ENCODE results near the gene GABRP. TPM values are rescaled to one million over a fixed set of nuclear protein-coding genes. Genes with fewer than 3 reads are reported as not detected.

The GABRP gene
- total RNA-seq, 4 donors from 2014 or later = 0.88 to 7.7 (median 1.2) TPM; not detected in 1

- Histone ChIP-seq H3K4me3 (no peak overlapping the region), H3K36me3 (no peaks in the 10 kb centered on the region), H3K27me3 (no peaks in the 10 kb centered on the region), H3K4me1 (no peaks in the 10 kb centered on the region), H3K27ac (no peak overlapping the region), H3K9me3 (no peaks in the 10 kb centered on the region)
- DNase-seq = no peak
- TF ChIP-seq CTCF (IDR thresholded peaks at IDR 0.05) (no peak), POLR2A (IDR thresholded peaks at IDR 0.05) (no peak)
- intact Hi-C loops (cut with DNase I; ENCODE audit: low total_unique reads) = no loop called here
Measured at GRCh38 chr5:170746961-170747340, 36.6 kb upstream of the GABRP start.

- H3K27me3 ChIP-seq = no peaks in the 10 kb centered on the region
- TF ChIP-seq POLR2A (IDR thresholded peaks at IDR 0.05) (no peak), CTCF (IDR thresholded peaks at IDR 0.05) (no peak)
- no peak overlapping the region for H3K27ac ChIP-seq
- no peaks in the 10 kb centered on the region for H3K4me1 ChIP-seq
- no peaks in the 10 kb centered on the region for H3K36me3 ChIP-seq
- no peak for DNase-seq
- intact Hi-C loops (cut with DNase I; ENCODE audit: low total_unique reads) = no loop called here
- H3K9me3 ChIP-seq = no peaks in the 10 kb centered on the region
- no peak overlapping the region for H3K4me3 ChIP-seq
Measured at GRCh38 chr5:170747357-170747756, 36.2 kb upstream of the GABRP start.

GRCh38 chr5:170747851-170748250, 35.7 kb upstream of the GABRP start:
- TF ChIP-seq POLR2A (IDR thresholded peaks at IDR 0.05) (no peak), CTCF (IDR thresholded peaks at IDR 0.05) (no peak)
- H3K27ac ChIP-seq = no peak overlapping the region
- no peak for DNase-seq
- no peaks in the 10 kb centered on the region for H3K36me3 ChIP-seq
- H3K4me1 ChIP-seq = no peaks in the 10 kb centered on the region
- H3K9me3 ChIP-seq = no peaks in the 10 kb centered on the region
- no peaks in the 10 kb centered on the region for H3K27me3 ChIP-seq
- intact Hi-C loops (cut with DNase I; ENCODE audit: low total_unique reads) = no loop called here
- H3K4me3 ChIP-seq = no peak overlapping the region

GRCh38 chr5:170748951-170749471, 34.5 kb upstream of the GABRP start:
- TF ChIP-seq POLR2A (IDR thresholded peaks at IDR 0.05) (no peak), CTCF (IDR thresholded peaks at IDR 0.05) (no peak)
- intact Hi-C loops (cut with DNase I; ENCODE audit: low total_unique reads) = no loop called here
- no peaks in the 10 kb centered on the region for H3K9me3 ChIP-seq
- H3K27me3 ChIP-seq = no peaks in the 10 kb centered on the region
- H3K4me1 ChIP-seq = no peaks in the 10 kb centered on the region
- no peaks in the 10 kb centered on the region for H3K36me3 ChIP-seq
- DNase-seq = no peak
- no peak overlapping the region for H3K4me3 ChIP-seq
- no peak overlapping the region for H3K27ac ChIP-seq

DNA sequence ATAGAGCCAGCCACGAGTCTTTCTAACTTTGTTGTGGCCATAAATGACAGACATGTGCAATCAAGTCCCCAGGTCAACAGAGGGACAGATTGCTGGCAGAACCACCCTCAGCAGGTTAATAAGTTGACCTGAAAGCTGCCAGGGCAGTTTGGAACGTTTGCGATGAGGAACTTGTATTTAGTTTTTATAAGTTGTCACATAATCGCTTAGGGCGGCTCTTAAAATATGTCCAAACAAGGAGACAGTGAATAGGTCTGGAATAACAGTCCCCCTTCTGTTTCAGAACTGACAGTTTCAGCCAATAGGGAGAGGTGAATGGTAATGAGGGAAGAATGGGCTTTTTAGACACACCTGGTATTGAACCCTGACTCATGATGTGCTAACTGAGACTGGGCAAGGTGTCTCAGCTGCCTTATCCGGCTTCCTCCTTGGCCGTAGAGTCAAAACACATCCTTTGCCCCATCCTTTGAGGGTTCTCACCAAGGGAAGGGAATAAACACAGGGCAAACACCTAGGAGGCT, 33.6 kb upstream of the GABRP start:
- no peaks in the 10 kb centered on the region for H3K9me3 ChIP-seq
- no peak for TF ChIP-seq CTCF (IDR thresholded peaks at IDR 0.05)
- H3K4me3 ChIP-seq = no peak overlapping the region
- intact Hi-C loops (cut with DNase I; ENCODE audit: low total_unique reads) = no loop called here
- no peak for DNase-seq
- H3K36me3 ChIP-seq = no peaks in the 10 kb centered on the region
- no peaks in the 10 kb centered on the region for H3K27me3 ChIP-seq
- no peak overlapping the region for H3K27ac ChIP-seq
- no peaks in the 10 kb centered on the region for H3K4me1 ChIP-seq

All from uterus (tissue), 4 donors.